GM23338 (cell line): ENCODE data around the gene APBB1. TPM values are rescaled to one million over a fixed set of nuclear protein-coding genes. Genes with fewer than 3 reads are reported as not detected.
A peak's percentile ranks its signal among the peaks of the same experiment; 100 is the strongest.

ENCODE experiments used
- ATAC-seq: fragments of 200-7000 bp; cut with Tn5 transposase; 3 replicates; pipeline ENCODE4 v1.9.1; 2020
- DNase-seq: peaks from one replicate; pipeline ENCODE4 v3.0.0-alpha.2; 2015; ENCODE audit warnings: low spot score
- H2AFZ ChIP-seq: fragments of 200-600 bp; sonication (generic); 2 replicates; pipeline ENCODE4 v1.8.0; 2016; ENCODE audit warnings: antibody characterized with exemption, mild to moderate bottlenecking, moderate library complexity
- H3F3A ChIP-seq: fragments of 200-600 bp; sonication (generic); replicated peaks from 2 replicates; pipeline ENCODE4 v1.8.0; 2017; ENCODE audit warnings: antibody characterized with exemption, mixed run types, low read depth
- H3K27ac ChIP-seq: fragments of 200-600 bp; sonication (generic); 2 replicates; pipeline ENCODE4 v1.6.1; 2016; ENCODE audit warnings: low read depth
- H3K27me3 ChIP-seq: fragments of 200-600 bp; sonication (generic); 2 replicates; pipeline ENCODE4 v1.8.0; 2016; ENCODE audit warnings: mild to moderate bottlenecking, mixed run types, moderate library complexity; ENCODE audit not compliant: insufficient read depth
- H3K36me3 ChIP-seq: fragments of 200-600 bp; sonication (generic); 2 replicates; pipeline ENCODE4 v1.8.0; 2016; ENCODE audit warnings: mild to moderate bottlenecking; ENCODE audit not compliant: insufficient read depth
- H3K4me1 ChIP-seq: fragments of 200-600 bp; sonication (generic); 2 replicates; pipeline ENCODE4 v1.8.0; 2016; ENCODE audit warnings: mild to moderate bottlenecking, moderate library complexity; ENCODE audit not compliant: insufficient read depth
- H3K4me2 ChIP-seq: fragments of 200-600 bp; sonication (generic); 2 replicates; pipeline ENCODE4 v1.7.1; 2017; ENCODE audit warnings: mixed run types
- H3K4me3 ChIP-seq: fragments of 200-600 bp; sonication (generic); 2 replicates; pipeline ENCODE4 v1.6.1; 2016; ENCODE audit warnings: mixed run types
- H3K79me2 ChIP-seq: fragments of 200-600 bp; sonication (generic); replicated peaks from 2 replicates; pipeline ENCODE4 v1.8.0; 2017; ENCODE audit warnings: mild to moderate bottlenecking; ENCODE audit not compliant: insufficient read depth
- H3K9me2 ChIP-seq: fragments of 200-600 bp; sonication (generic); 2 replicates; pipeline ENCODE4 v1.8.0; 2017; ENCODE audit not compliant: insufficient read depth
- H4K20me1 ChIP-seq: fragments of 200-600 bp; sonication (generic); replicated peaks from 2 replicates; pipeline ENCODE4 v1.8.0; 2017; ENCODE audit warnings: mild to moderate bottlenecking; ENCODE audit not compliant: insufficient read depth
- H3K27ac Mint-ChIP-seq: 2 replicates; pipeline ENCODE4 v1.8.0; 2020; ENCODE audit warnings: inconsistent platforms, mild to moderate bottlenecking, moderate library complexity, mixed read lengths
- H3K27me3 Mint-ChIP-seq: 3 replicates; pipeline ENCODE4 v1.8.0; 2022; ENCODE audit warnings: low read depth, mild to moderate bottlenecking, moderate library complexity, mixed read lengths, inconsistent platforms; ENCODE audit not compliant: insufficient read depth, poor library complexity
- H3K36me3 Mint-ChIP-seq: 3 replicates; pipeline ENCODE4 v1.8.0; 2021; ENCODE audit warnings: low read depth, mild to moderate bottlenecking, inconsistent platforms, moderate library complexity, mixed read lengths
- H3K4me1 Mint-ChIP-seq: 3 replicates; pipeline ENCODE4 v1.8.0; 2020; ENCODE audit warnings: mild to moderate bottlenecking, inconsistent platforms, mixed read lengths
- H3K4me3 Mint-ChIP-seq: 3 replicates; pipeline ENCODE4 v1.8.0; 2021; ENCODE audit warnings: moderate library complexity, mild to moderate bottlenecking, inconsistent platforms, mixed read lengths
- H3K9me3 Mint-ChIP-seq: 3 replicates; pipeline ENCODE4 v1.8.0; 2020; ENCODE audit warnings: moderate library complexity, mild to moderate bottlenecking, inconsistent platforms, mixed read lengths
- CREB1 ChIP-seq: fragments of 250-450 bp; sonication (Bioruptor Pico); IDR thresholded peaks from 2 replicates; pipeline ENCODE4 v1.5.0; 2020; ENCODE audit warnings: low read depth, mild to moderate bottlenecking, moderate library complexity
- ETS1 ChIP-seq: IDR thresholded peaks from 2 replicates; pipeline ENCODE4 v1.6.1; 2016; ENCODE audit warnings: antibody characterized with exemption
- EZH2 ChIP-seq: fragments of 200-600 bp; sonication (generic); IDR thresholded peaks from one replicate; pipeline ENCODE4 v1.8.0; 2017; ENCODE audit warnings: antibody characterized with exemption, mild to moderate bottlenecking, low read depth; ENCODE audit not compliant: unreplicated experiment
- EZH2phosphoT487 ChIP-seq: fragments of 200-600 bp; sonication (generic); IDR thresholded peaks from one replicate; pipeline ENCODE4 v1.8.1; 2018; ENCODE audit warnings: antibody characterized with exemption; ENCODE audit not compliant: unreplicated experiment
- JUNB ChIP-seq: IDR thresholded peaks from one replicate; pipeline ENCODE4 v1.6.1; 2016; ENCODE audit warnings: antibody characterized with exemption; ENCODE audit not compliant: unreplicated experiment
- POLR2AphosphoS5 ChIP-seq: IDR thresholded peaks from 2 replicates; pipeline ENCODE4 v1.6.1; 2016; ENCODE audit warnings: antibody characterized with exemption, low read depth
- REST ChIP-seq: IDR thresholded peaks from one replicate; pipeline ENCODE4 v1.6.1; 2018; ENCODE audit warnings: antibody characterized with exemption; ENCODE audit not compliant: unreplicated experiment
- STAT1 ChIP-seq: IDR thresholded peaks from one replicate; pipeline ENCODE4 v1.6.1; 2016; ENCODE audit warnings: antibody characterized with exemption; ENCODE audit not compliant: unreplicated experiment
- ZNF114 ChIP-seq: fragments of 250-450 bp; sonication (Bioruptor Pico); IDR thresholded peaks from 2 replicates; pipeline ENCODE4 v1.5.0; 2020; ENCODE audit warnings: mild to moderate bottlenecking, moderate library complexity
- ZNF331 ChIP-seq: fragments of 250-450 bp; sonication (Bioruptor Pico); IDR thresholded peaks from 2 replicates; pipeline ENCODE4 v1.5.0; 2020; ENCODE audit warnings: low read depth, mild to moderate bottlenecking, moderate library complexity
- ZNF462 ChIP-seq: fragments of 250-450 bp; sonication (Bioruptor Pico); IDR thresholded peaks from 2 replicates; pipeline ENCODE4 v1.5.0; 2020; ENCODE audit warnings: mild to moderate bottlenecking, moderate library complexity
- polyA plus RNA-seq: library from polyadenylated mRNA; unstranded; fragments of >200 nt; fragmentation: Nextera tagmentation; extraction: Ambion mirVana; gene quantifications from 2 replicates; pipeline ENCODE4 v1.2.1, GENCODE V29; 2016
- total RNA-seq: library from RNA; depleted of rRNA; stranded (reverse); fragments of >200 nt; shearing (Covaris generic); gene quantifications from 2 replicates; pipeline ENCODE4 v1.2.3, GENCODE V29; 2014

APBB1 gene
- total and polyA plus RNA-seq, 2 experiments from 2014 or later: 10.6 to 24.7 TPM

GRCh38 chr11:6389905-6390717 lies 28.8 kb downstream of the APBB1 start, which contains the start of gene SMPD1:
Gene SMPD1, plus strand, starts transcription at chr11:6390474. Its CDS starts 125 bp downstream, at chr11:6390599.
- Histone ChIP-seq H3K27ac (no peak within 1 kb of the TSS), H3K79me2 (no peaks in the 10 kb centered on the region), H3K36me3 (no peaks in the 10 kb centered on the region), H3F3A (no peaks in the 10 kb centered on the region), H3K9me2 (no peaks in the 10 kb centered on the region; the same call in 1 of the 2 replicates), H3K4me2 (peak within 1 kb of the TSS; percentile 84), H3K4me1 (peaks cover 36% of the 10 kb centered on the region), H2AFZ (peak within 1 kb of the TSS; percentile 94), H3K27me3 (peaks cover 6% of the 10 kb centered on the region; the same call in 1 of the 2 replicates), H4K20me1 (no peaks in the 10 kb centered on the region), H3K4me3 (peak within 1 kb of the TSS; percentile 85)
- Mint-ChIP-seq H3K4me1 (peaks cover 20% of the 10 kb centered on the region), H3K4me3 (peak within 1 kb of the TSS; percentile 91), H3K27me3 (peaks cover 20% of the 10 kb centered on the region), H3K27ac (peak within 1 kb of the TSS; percentile 57; the same call in 1 of the 2 replicates), H3K36me3 (no peaks in the 10 kb centered on the region), H3K9me3 (no peaks in the 10 kb centered on the region)
- no peak for TF ChIP-seq EZH2phosphoT487
- no peak; the same call in none of the 2 replicates for TF ChIP-seq CREB1
- TF ChIP-seq STAT1: no peak
- no peak for TF ChIP-seq JUNB
- no peak for TF ChIP-seq POLR2AphosphoS5
- TF ChIP-seq ZNF462 (CRISPR knock-in tag): no peak
- no peak for TF ChIP-seq ZNF114 (CRISPR knock-in tag)
- no peak for TF ChIP-seq ETS1
- TF ChIP-seq ZNF331: no peak
- TF ChIP-seq EZH2: no peak
- no peak for TF ChIP-seq REST
- ATAC-seq (peak; percentile 84), DNase-seq (peak; percentile 90)
